OCI-LY1 (cell line): ENCODE data around the gene AKAP8.

Source experiments
- H2AFZ ChIP-seq: fragments of 200-600 bp; sonication (generic), shearing (Covaris generic); 2 replicates; pipeline ENCODE4 v1.6.0; 2014; ENCODE audit warnings: antibody characterized with exemption, mild to moderate bottlenecking, low read length
- H3F3A ChIP-seq: fragments of 200-600 bp; sonication (generic), shearing (Covaris generic); 2 replicates; pipeline ENCODE4 v1.6.0; 2014; ENCODE audit warnings: mild to moderate bottlenecking, antibody characterized with exemption, low read length, moderate library complexity; ENCODE audit not compliant: insufficient read depth
- H3K27ac ChIP-seq: fragments of 200-600 bp; sonication (generic); 2 replicates; pipeline ENCODE4 v1.5.1; 2014; ENCODE audit warnings: low read length, mixed run types, mild to moderate bottlenecking, low read depth; ENCODE audit not compliant: poor library complexity, severe bottlenecking
- H3K27me3 ChIP-seq: fragments of 200-600 bp; sonication (generic); 2 replicates; pipeline ENCODE4 v1.6.0; 2014; ENCODE audit warnings: antibody characterized with exemption, mild to moderate bottlenecking, low read length, moderate library complexity; ENCODE audit not compliant: insufficient read depth
- H3K36me3 ChIP-seq: fragments of 200-600 bp; sonication (generic); 2 replicates; pipeline ENCODE4 v1.6.1; 2014; ENCODE audit warnings: mild to moderate bottlenecking, antibody characterized with exemption, low read length, moderate library complexity, mixed read lengths; ENCODE audit not compliant: insufficient read depth
- H3K4me1 ChIP-seq: fragments of 200-600 bp; sonication (generic); 2 replicates; pipeline ENCODE4 v1.5.1; 2014; ENCODE audit warnings: mild to moderate bottlenecking, low read length, moderate library complexity; ENCODE audit not compliant: insufficient read depth, severe bottlenecking
- H3K4me2 ChIP-seq: fragments of 200-600 bp; sonication (generic), shearing (Covaris generic); 2 replicates; pipeline ENCODE4 v1.6.1; 2014; ENCODE audit warnings: low read length
- H3K4me3 ChIP-seq: fragments of 200-600 bp; sonication (generic); 2 replicates; pipeline ENCODE4 v1.5.1; 2014; ENCODE audit warnings: low read length, low read depth, mild to moderate bottlenecking, mixed read lengths; ENCODE audit not compliant: poor library complexity, severe bottlenecking
- H3K79me2 ChIP-seq: fragments of 200-600 bp; shearing (Covaris generic); 2 replicates; pipeline ENCODE4 v1.6.1; 2016; ENCODE audit warnings: mixed run types, low read length, mixed read lengths; ENCODE audit not compliant: insufficient read depth
- H3K9ac ChIP-seq: fragments of 200-600 bp; sonication (generic), shearing (Covaris generic); 2 replicates; pipeline ENCODE4 v1.6.1; 2014; ENCODE audit warnings: mild to moderate bottlenecking, low read length, mixed read lengths
- H3K9me2 ChIP-seq: fragments of 200-600 bp; sonication (generic), shearing (Covaris generic); 2 replicates; pipeline ENCODE4 v1.6.1; 2014; ENCODE audit warnings: low read depth, mild to moderate bottlenecking, low read length, mixed read lengths
- H3K9me3 ChIP-seq: fragments of 200-600 bp; shearing (Covaris generic); 2 replicates; pipeline ENCODE4 v1.6.1; 2014; ENCODE audit warnings: low read length, mixed read lengths
- H4K20me1 ChIP-seq: fragments of 200-600 bp; sonication (generic), shearing (Covaris generic); 2 replicates; pipeline ENCODE4 v1.6.0; 2016; ENCODE audit warnings: mild to moderate bottlenecking, low read length; ENCODE audit not compliant: insufficient read depth
- EZH2 ChIP-seq: fragments of 200-600 bp; sonication (generic), shearing (Covaris generic); IDR thresholded peaks from 2 replicates; pipeline ENCODE4 v1.8.0; 2017; ENCODE audit warnings: borderline replicate concordance, mixed run types, mild to moderate bottlenecking, antibody characterized with exemption, low read length, moderate library complexity, mixed read lengths
- TF ChIP-seq, protein P1 (sequence below): fragments of 200-600 bp; sonication (generic), shearing (Covaris generic); IDR thresholded peaks from 2 replicates; pipeline ENCODE4 v1.5.1; 2017; ENCODE audit warnings: mild to moderate bottlenecking, antibody characterized with exemption, low read length, moderate library complexity, mixed read lengths

Gene AKAP8

DNA sequence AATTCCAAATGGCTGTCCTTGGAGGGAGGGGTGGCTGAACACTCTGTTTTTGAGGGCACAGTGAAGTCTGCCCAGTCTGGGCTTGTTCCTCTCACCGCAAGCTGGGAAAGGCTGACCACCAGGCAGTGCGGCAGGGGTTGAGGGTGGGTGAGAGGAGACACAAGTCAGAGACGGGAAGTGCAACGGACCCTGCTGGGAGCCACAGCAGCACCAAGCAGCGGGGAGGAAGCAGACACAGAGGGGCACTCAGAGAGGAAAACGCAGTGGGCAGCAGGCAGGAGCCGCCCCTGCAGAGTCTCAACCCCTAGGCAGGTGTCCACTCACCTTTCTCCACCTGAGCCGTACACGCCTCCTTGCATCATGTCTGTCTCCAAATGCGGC is 23.6 kb upstream of the AKAP8 start:
- Histone ChIP-seq H3K4me2 (no peak overlapping the region), H3K27ac (no peak overlapping the region), H3K9me2 (no peaks in the 10 kb centered on the region), H2AFZ (no peak overlapping the region), H3K36me3 (peaks cover 89% of the 10 kb centered on the region), H4K20me1 (no peaks in the 10 kb centered on the region), H3K27me3 (no peaks in the 10 kb centered on the region), H3F3A (no peaks in the 10 kb centered on the region), H3K9ac (no peak overlapping the region), H3K79me2 (peaks cover 43% of the 10 kb centered on the region), H3K4me3 (no peak overlapping the region), H3K9me3 (no peaks in the 10 kb centered on the region), H3K4me1 (peaks cover 6% of the 10 kb centered on the region)
- no peak for TF ChIP-seq EZH2
- TF ChIP-seq, protein P1, sequence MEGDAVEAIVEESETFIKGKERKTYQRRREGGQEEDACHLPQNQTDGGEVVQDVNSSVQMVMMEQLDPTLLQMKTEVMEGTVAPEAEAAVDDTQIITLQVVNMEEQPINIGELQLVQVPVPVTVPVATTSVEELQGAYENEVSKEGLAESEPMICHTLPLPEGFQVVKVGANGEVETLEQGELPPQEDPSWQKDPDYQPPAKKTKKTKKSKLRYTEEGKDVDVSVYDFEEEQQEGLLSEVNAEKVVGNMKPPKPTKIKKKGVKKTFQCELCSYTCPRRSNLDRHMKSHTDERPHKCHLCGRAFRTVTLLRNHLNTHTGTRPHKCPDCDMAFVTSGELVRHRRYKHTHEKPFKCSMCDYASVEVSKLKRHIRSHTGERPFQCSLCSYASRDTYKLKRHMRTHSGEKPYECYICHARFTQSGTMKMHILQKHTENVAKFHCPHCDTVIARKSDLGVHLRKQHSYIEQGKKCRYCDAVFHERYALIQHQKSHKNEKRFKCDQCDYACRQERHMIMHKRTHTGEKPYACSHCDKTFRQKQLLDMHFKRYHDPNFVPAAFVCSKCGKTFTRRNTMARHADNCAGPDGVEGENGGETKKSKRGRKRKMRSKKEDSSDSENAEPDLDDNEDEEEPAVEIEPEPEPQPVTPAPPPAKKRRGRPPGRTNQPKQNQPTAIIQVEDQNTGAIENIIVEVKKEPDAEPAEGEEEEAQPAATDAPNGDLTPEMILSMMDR, result no peak

DNA sequence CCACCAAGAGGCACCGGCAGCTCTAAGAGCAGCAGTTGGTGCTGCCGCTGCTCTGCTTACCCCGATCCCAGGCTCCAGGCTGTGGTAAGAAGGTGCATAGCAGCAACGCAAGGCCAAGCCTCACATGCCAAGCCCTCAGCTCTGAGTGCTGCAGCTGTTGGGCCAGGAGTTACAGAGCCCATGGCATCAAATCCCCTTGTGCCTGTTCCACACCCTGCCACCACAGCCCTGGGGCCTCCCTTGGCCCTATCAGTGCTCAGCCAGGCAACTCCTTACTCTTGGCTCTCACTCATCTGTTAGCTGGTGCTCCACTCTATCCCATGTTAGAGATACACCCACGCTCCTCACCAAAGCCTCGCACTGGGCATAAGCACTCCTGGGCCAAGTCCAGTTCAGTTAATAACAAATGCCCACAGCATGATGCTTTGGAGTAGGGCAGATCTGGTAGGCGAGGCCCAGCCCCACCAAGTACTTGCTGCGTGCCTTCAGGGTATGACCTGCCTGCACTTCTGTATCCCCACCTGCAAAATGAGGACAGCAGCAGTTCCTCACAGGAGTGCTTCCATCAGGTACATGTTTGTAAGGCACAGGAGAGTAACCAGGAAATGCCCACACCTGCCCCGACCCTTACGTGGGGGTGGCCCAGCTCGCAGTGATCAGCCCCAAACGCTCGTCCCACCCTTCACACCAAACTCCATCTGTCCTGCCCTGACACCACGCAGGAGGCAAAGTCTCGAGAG is 23.0 kb upstream of the AKAP8 start:
- no peak overlapping the region for H3K9ac ChIP-seq
- no peaks in the 10 kb centered on the region for H3F3A ChIP-seq
- TF ChIP-seq, protein P1, result no peak
- no peak for TF ChIP-seq EZH2
- no peak overlapping the region for H2AFZ ChIP-seq
- no peak overlapping the region for H3K27ac ChIP-seq
- peaks cover 37% of the 10 kb centered on the region for H3K79me2 ChIP-seq
- no peak overlapping the region for H3K4me2 ChIP-seq
- H3K36me3 ChIP-seq, result peaks cover 89% of the 10 kb centered on the region
- no peaks in the 10 kb centered on the region for H3K27me3 ChIP-seq
- H4K20me1 ChIP-seq, result no peaks in the 10 kb centered on the region
- H3K9me2 ChIP-seq, result no peaks in the 10 kb centered on the region
- no peaks in the 10 kb centered on the region for H3K9me3 ChIP-seq
- no peak overlapping the region for H3K4me3 ChIP-seq
- peaks cover 6% of the 10 kb centered on the region for H3K4me1 ChIP-seq

DNA sequence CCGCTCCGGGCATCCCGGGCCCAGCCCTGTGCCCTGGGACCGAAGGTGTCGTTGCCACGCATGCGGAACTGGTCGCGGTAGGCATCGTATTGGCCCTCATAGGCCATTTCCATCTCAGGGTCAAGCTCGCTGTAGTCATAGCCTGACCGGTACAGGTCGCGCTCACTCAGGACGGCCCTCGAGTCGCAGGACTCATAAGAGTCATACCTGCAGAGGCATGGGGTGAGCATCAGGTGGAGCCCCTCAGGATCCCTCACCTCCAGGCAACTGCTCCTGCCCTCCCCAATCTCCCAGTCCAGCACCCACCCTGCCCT is 21.8 kb upstream of the AKAP8 start:
- Histone ChIP-seq H3K27ac (no peak overlapping the region), H3K4me1 (peaks cover 6% of the 10 kb centered on the region), H2AFZ (no peak overlapping the region), H3K4me2 (no peak overlapping the region), H3K4me3 (no peak overlapping the region), H3F3A (no peaks in the 10 kb centered on the region), H4K20me1 (no peaks in the 10 kb centered on the region), H3K36me3 (peaks cover 89% of the 10 kb centered on the region), H3K9me3 (no peaks in the 10 kb centered on the region), H3K27me3 (no peaks in the 10 kb centered on the region), H3K79me2 (peaks cover 25% of the 10 kb centered on the region), H3K9ac (no peak overlapping the region), H3K9me2 (no peaks in the 10 kb centered on the region)
- TF ChIP-seq, protein P1, result no peak
- no peak for TF ChIP-seq EZH2
